ENCODE results near the gene RPS18. TPM values are rescaled to one million over a fixed set of nuclear protein-coding genes. Genes with fewer than 3 reads are reported as not detected.
A peak's percentile ranks its signal among the peaks of the same experiment; 100 is the strongest.

RPS18 gene
- total RNA-seq, 2 donors from 2014 or later: 3,349 to 4,633 TPM

GRCh38 chr6:33320315-33321181, 48.7 kb downstream of the RPS18 start:
- Mint-ChIP-seq H3K4me3 (peak overlapping the region; percentile 96), H3K4me1 (peaks cover 51% of the 10 kb centered on the region), H3K36me3 (ENCODE audit: low read depth) (peaks cover 57% of the 10 kb centered on the region), H3K9me3 (no peaks in the 10 kb centered on the region), H3K27me3 (no peaks in the 10 kb centered on the region), H3K27ac (peak overlapping the region; percentile 97)
- no peak for ATAC-seq (replicated peaks)

- Mint-ChIP-seq H3K27me3 (no peaks in the 10 kb centered on the region), H3K4me1 (peaks cover 51% of the 10 kb centered on the region), H3K36me3 (ENCODE audit: low read depth) (peaks cover 57% of the 10 kb centered on the region), H3K4me3 (peak overlapping the region; percentile 96), H3K27ac (peak overlapping the region; percentile 97), H3K9me3 (no peaks in the 10 kb centered on the region)
- no peak for ATAC-seq (replicated peaks)
Measured at GRCh38 chr6:33321227-33321626, 49.4 kb downstream of the RPS18 start.

DNA sequence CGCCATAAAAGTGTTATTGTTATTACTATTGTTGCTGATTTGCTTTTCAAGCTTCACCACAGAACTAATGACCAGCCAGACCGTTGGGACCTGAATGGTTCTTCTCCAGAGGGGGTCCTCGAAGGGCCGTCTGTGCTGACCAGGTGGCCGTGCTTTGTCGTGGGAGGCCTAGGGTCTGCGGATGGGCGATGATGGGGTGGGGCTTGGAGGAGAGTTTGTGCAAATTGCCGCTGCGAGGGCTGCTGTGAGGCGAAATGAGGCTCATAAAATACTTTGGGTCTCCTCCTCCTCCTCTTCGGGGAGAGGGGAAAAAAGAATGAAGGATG, 51.7 kb downstream of the RPS18 start:
- H3K4me1 Mint-ChIP-seq: peaks cover 36% of the 10 kb centered on the region
- peaks cover 46% of the 10 kb centered on the region for H3K36me3 Mint-ChIP-seq (ENCODE audit: low read depth)
- ATAC-seq (replicated peaks): no peak
- peak overlapping the region; percentile 96 for H3K4me3 Mint-ChIP-seq
- H3K27me3 Mint-ChIP-seq: no peaks in the 10 kb centered on the region
- peak overlapping the region; percentile 97 for H3K27ac Mint-ChIP-seq
- no peaks in the 10 kb centered on the region for H3K9me3 Mint-ChIP-seq

- Mint-ChIP-seq H3K4me1 (peaks cover 31% of the 10 kb centered on the region), H3K36me3 (ENCODE audit: low read depth) (peaks cover 41% of the 10 kb centered on the region), H3K27ac (peak overlapping the region; percentile 97), H3K27me3 (no peaks in the 10 kb centered on the region), H3K9me3 (no peaks in the 10 kb centered on the region), H3K4me3 (peak overlapping the region; percentile 96)
- no peak for ATAC-seq (replicated peaks)
Measured at GRCh38 chr6:33324125-33324524, 52.2 kb downstream of the RPS18 start.

Other genes starting within 250 kb of the RPS18 start
- 100 to 1,000 TPM in 1 of 2 donors, 10 to 100 TPM in 1; 40.5 to 136 TPM for gene HLA-DPA1, start 198.4 kb upstream of the RPS18 start, total RNA-seq
- 10 to 100 TPM; 21.4 to 69.1 TPM for gene HLA-DPB1, start 196.1 kb upstream of the RPS18 start, total RNA-seq
- 1 to 10 TPM; 1.2 to 3.3 TPM for gene COL11A2, start 79.6 kb upstream of the RPS18 start, total RNA-seq
- gene RXRB, start 71.4 kb upstream of the RPS18 start, total RNA-seq: 10 to 100 TPM; 31.0 to 68.7 TPM
- 10 to 100 TPM; 50.5 to 65.0 TPM for gene SLC39A7, start 71.2 kb upstream of the RPS18 start, total RNA-seq
- 10 to 100 TPM in 1 of 2 donors, 1 to 10 TPM in 1; 3.4 to 13.1 TPM for gene HSD17B8, start 67.4 kb upstream of the RPS18 start, total RNA-seq
- gene RING1, start 63.6 kb upstream of the RPS18 start, total RNA-seq: 10 to 100 TPM; 22.7 to 25.1 TPM
- 10 to 100 TPM; 42.5 to 43.2 TPM for gene VPS52, start 199 bp upstream of the RPS18 start, total RNA-seq
- 1 to 10 TPM; 4.0 to 5.8 TPM for gene B3GALT4, start 5.0 kb downstream of the RPS18 start, total RNA-seq
- 10 to 100 TPM; 51.2 to 98.7 TPM for gene WDR46, start 17.2 kb downstream of the RPS18 start, total RNA-seq
- 10 to 100 TPM; 57.9 to 81.2 TPM for gene PFDN6, start 17.5 kb downstream of the RPS18 start, total RNA-seq
- gene RGL2, start 26.9 kb downstream of the RPS18 start, total RNA-seq: 10 to 100 TPM; 37.7 to 73.4 TPM
- 100 to 1,000 TPM; 176 to 194 TPM for gene TAPBP, start 42.0 kb downstream of the RPS18 start, total RNA-seq
- gene ZBTB22, start 45.7 kb downstream of the RPS18 start, total RNA-seq: 10 to 100 TPM in 1 of 2 donors, 1 to 10 TPM in 1; 6.9 to 20.0 TPM
- gene DAXX, start 50.9 kb downstream of the RPS18 start, total RNA-seq: 10 to 100 TPM; 62.2 to 77.3 TPM
- 100 to 1,000 TPM; 101 to 108 TPM for gene KIFC1, start 119.7 kb downstream of the RPS18 start, total RNA-seq
- 100 to 1,000 TPM in 1 of 2 donors, 10 to 100 TPM in 1; 27.2 to 133 TPM for gene PHF1, start 138.9 kb downstream of the RPS18 start, total RNA-seq
- gene CUTA, start 146.0 kb downstream of the RPS18 start, total RNA-seq: 100 to 1,000 TPM; 163 to 248 TPM
- 100 to 1,000 TPM in 1 of 2 donors, 10 to 100 TPM in 1; 43.2 to 156 TPM for gene SYNGAP1, start 148.0 kb downstream of the RPS18 start, total RNA-seq
- gene ZBTB9, start 182.5 kb downstream of the RPS18 start, total RNA-seq: 10 to 100 TPM; 11.6 to 12.5 TPM

All from activated T-helper 17 cell treated with anti-CD3 and anti-CD28 coated beads, Interleukin-2, amount 50 U/mL, for 72 hours (primary cell).